Liver (tissue), 9 donors: Measurements from ENCODE around the gene SLC7A10. TPM values are rescaled to one million over a fixed set of nuclear protein-coding genes. Genes with fewer than 3 reads are reported as not detected.

Experiments used
- DNase-seq: peaks from one replicate; pipeline ENCODE4 v3.0.0-alpha.2; 2017; ENCODE audit warnings: low spot score
- H3K27ac ChIP-seq, 2 donors: one replicate each; pipeline ENCODE4 v1.7.0; 2013; ENCODE audit warnings: inconsistent platforms in 2 of 2, low read length in 2 of 2, control low read depth in 1 of 2, low read depth in 1 of 2, mild to moderate bottlenecking in 1 of 2
- H3K27me3 ChIP-seq, 4 donors: one replicate each; pipeline versions ENCODE4 v1.6.1 to v1.7.0; 2013; ENCODE audit warnings: low read length in 3 of 4, inconsistent platforms in 1 of 4, mild to moderate bottlenecking in 1 of 4, moderate library complexity in 1 of 4; ENCODE audit not compliant: control insufficient read depth in 4 of 4, insufficient read depth in 4 of 4
- H3K36me3 ChIP-seq, 4 donors: one replicate each; pipeline versions ENCODE4 v1.6.1 to v1.7.0; 2013; ENCODE audit warnings: low read length in 3 of 4, mild to moderate bottlenecking in 3 of 4, low read depth in 1 of 4, moderate library complexity in 1 of 4; ENCODE audit not compliant: control insufficient read depth in 4 of 4, insufficient read depth in 3 of 4
- H3K4me1 ChIP-seq, 4 donors: one replicate each; pipeline versions ENCODE4 v1.6.1 to v1.7.0; 2013; ENCODE audit warnings: low read length in 3 of 4, mild to moderate bottlenecking in 3 of 4, moderate library complexity in 1 of 4; ENCODE audit not compliant: control insufficient read depth in 4 of 4, insufficient read depth in 4 of 4
- H3K4me3 ChIP-seq, 3 donors: one replicate each; pipeline versions ENCODE4 v1.6.1 to v1.7.0; 2013; ENCODE audit warnings: low read length in 3 of 3, control low read depth in 1 of 3, low read depth in 1 of 3, mild to moderate bottlenecking in 1 of 3
- H3K9ac ChIP-seq, 2 donors: one replicate each; pipeline ENCODE4 v1.7.0; 2013; ENCODE audit warnings: low read length in 2 of 2, mild to moderate bottlenecking in 2 of 2, moderate library complexity in 2 of 2, control low read depth in 1 of 2, low read depth in 1 of 2
- H3K9me3 ChIP-seq, 4 donors: one replicate each; pipeline versions ENCODE4 v1.6.1 to v1.7.0; 2013; ENCODE audit warnings: low read length in 3 of 4; ENCODE audit not compliant: control insufficient read depth in 4 of 4
- ATF3 ChIP-seq: IDR thresholded peaks from 2 replicates; pipeline ENCODE4 v1.6.1; 2016; ENCODE audit warnings: antibody characterized with exemption
- CTCF ChIP-seq: fragments of 150-350 bp; IDR thresholded peaks from 2 replicates; pipeline ENCODE4 v1.5.1; 2017; ENCODE audit warnings: improper control_type of control experiment, low read depth, low read length; ENCODE audit not compliant: missing input control
- FOXA1 ChIP-seq: IDR thresholded peaks from 2 replicates; pipeline ENCODE4 v1.6.1; 2016; ENCODE audit warnings: antibody characterized with exemption
- FOXA2 ChIP-seq: IDR thresholded peaks from 2 replicates; pipeline ENCODE4 v1.6.1; 2016; ENCODE audit warnings: antibody characterized with exemption
- GABPA ChIP-seq, 2 donors: IDR thresholded peaks in 1 of 2; conservative IDR thresholded peaks in 1 of 2; 2 replicates each; pipeline ENCODE4 v1.6.1; 2016; ENCODE audit warnings: antibody characterized with exemption in 2 of 2, mild to moderate bottlenecking in 1 of 2, moderate library complexity in 1 of 2
- HNF4G ChIP-seq: IDR thresholded peaks from 2 replicates; pipeline ENCODE4 v1.6.1; 2016; ENCODE audit warnings: antibody characterized with exemption
- JUND ChIP-seq, 2 donors: IDR thresholded peaks; 2 replicates each; pipeline ENCODE4 v1.6.1; 2016; ENCODE audit warnings: antibody characterized with exemption in 2 of 2
- RAD21 ChIP-seq, 2 donors: IDR thresholded peaks; 2 replicates each; pipeline ENCODE4 v1.6.1; 2016; ENCODE audit warnings: antibody characterized with exemption in 2 of 2, mild to moderate bottlenecking in 2 of 2
- RXRA ChIP-seq, 2 donors: IDR thresholded peaks; 2 replicates each; pipeline ENCODE4 v1.6.1; 2017 to 2018; ENCODE audit warnings: antibody characterized with exemption in 2 of 2, mild to moderate bottlenecking in 1 of 2
- SP1 ChIP-seq: IDR thresholded peaks from 2 replicates; pipeline ENCODE4 v1.6.1; 2018; ENCODE audit warnings: antibody characterized with exemption, mild to moderate bottlenecking
- TAF1 ChIP-seq: conservative IDR thresholded peaks from 2 replicates; pipeline ENCODE4 v1.6.1; 2016; ENCODE audit warnings: antibody characterized with exemption, mild to moderate bottlenecking
- YY1 ChIP-seq: IDR thresholded peaks from 2 replicates; pipeline ENCODE4 v1.6.1; 2016; ENCODE audit warnings: antibody characterized with exemption, mild to moderate bottlenecking
- WGBS: extraction: QIAGEN DNeasy Blood & Tissue Kit; methylation state at CpG from one replicate; pipeline ENCODE4 v1.1.7; 2013; 5-methylcytosine and 5-hydroxymethylcytosine counted together
- polyA plus RNA-seq, 2 donors: library from polyadenylated mRNA; stranded (reverse) in 1 of 2; unstranded in 1 of 2; fragments of 200-250 nt in 1 of 2; fragments of >200 nt in 1 of 2; fragmentation: Nextera tagmentation in 1 of 2; extraction: Ambion mirVana in 1 of 2; gene quantifications; one replicate each; pipeline versions ENCODE4 v1.2.1 to v1.2.3, GENCODE V29; 2013 to 2015
- total RNA-seq, 2 donors: library from RNA; depleted of rRNA; stranded (reverse); fragments of >200 nt; gene quantifications; one replicate each; pipeline ENCODE4 v1.2.3, GENCODE V29; 2014
- TF ChIP-seq, protein P1 (sequence below): IDR thresholded peaks from 2 replicates; pipeline ENCODE4 v1.6.1; 2016; ENCODE audit warnings: antibody characterized with exemption, mild to moderate bottlenecking
- donor health status: healthy.
- donor health status: healthy.
- donor health status: healthy.
- donor health status: healthy.
- donor health status: healthy.

SLC7A10 gene
- total and polyA plus RNA-seq, 4 donors, result not detected

- 94% methylated on average over 8 of the region's 8 CpGs for WGBS
- no peak for DNase-seq
- TF ChIP-seq CTCF (no peak), GABPA (IDR thresholded peaks at IDR 0.05 in 1 of 2, conservative IDR thresholded peaks at IDR 0.05 in 1 of 2) (no peak), SP1 (no peak), FOXA1 (no peak), TAF1 (no peak)
- Histone ChIP-seq H3K9me3 (no peaks in the 10 kb centered on the region), H3K27ac (no peak overlapping the region), H3K4me3 (no peak overlapping the region), H3K27me3 (no peaks in the 10 kb centered on the region), H3K9ac (no peak overlapping the region), H3K4me1 (peaks cover 8 to 16% (median 12%) of the 10 kb centered on the region in 4 donors), H3K36me3 (no peaks in the 10 kb centered on the region)
These were observed 65.8 kb downstream of the SLC7A10 start for GRCh38 chr19:33159893-33160292.

- 94% methylated on average over 4 of the region's 4 CpGs for WGBS
These were observed 66.5 kb downstream of the SLC7A10 start for GRCh38 chr19:33159149-33159548.

More at GRCh38 chr19:33159149-33159548, 66.5 kb downstream of the SLC7A10 start:
- H3K4me1 ChIP-seq, result peaks cover 8 to 16% (median 12%) of the 10 kb centered on the region in 4 donors
- peak overlapping the region in 1 of 2 donors; percentile 91 for H3K27ac ChIP-seq
- no peak for DNase-seq
- no peaks in the 10 kb centered on the region for H3K36me3 ChIP-seq
- TF ChIP-seq ATF3 (no peak), RAD21 (IDR thresholded peaks at IDR 0.05) (no peak), CTCF (no peak), YY1 (no peak), FOXA2 (no peak), JUND (IDR thresholded peaks at IDR 0.05) (no peak), RXRA (IDR thresholded peaks at IDR 0.05) (no peak), FOXA1 (no peak), HNF4G (no peak)
- TF ChIP-seq, protein P1, sequence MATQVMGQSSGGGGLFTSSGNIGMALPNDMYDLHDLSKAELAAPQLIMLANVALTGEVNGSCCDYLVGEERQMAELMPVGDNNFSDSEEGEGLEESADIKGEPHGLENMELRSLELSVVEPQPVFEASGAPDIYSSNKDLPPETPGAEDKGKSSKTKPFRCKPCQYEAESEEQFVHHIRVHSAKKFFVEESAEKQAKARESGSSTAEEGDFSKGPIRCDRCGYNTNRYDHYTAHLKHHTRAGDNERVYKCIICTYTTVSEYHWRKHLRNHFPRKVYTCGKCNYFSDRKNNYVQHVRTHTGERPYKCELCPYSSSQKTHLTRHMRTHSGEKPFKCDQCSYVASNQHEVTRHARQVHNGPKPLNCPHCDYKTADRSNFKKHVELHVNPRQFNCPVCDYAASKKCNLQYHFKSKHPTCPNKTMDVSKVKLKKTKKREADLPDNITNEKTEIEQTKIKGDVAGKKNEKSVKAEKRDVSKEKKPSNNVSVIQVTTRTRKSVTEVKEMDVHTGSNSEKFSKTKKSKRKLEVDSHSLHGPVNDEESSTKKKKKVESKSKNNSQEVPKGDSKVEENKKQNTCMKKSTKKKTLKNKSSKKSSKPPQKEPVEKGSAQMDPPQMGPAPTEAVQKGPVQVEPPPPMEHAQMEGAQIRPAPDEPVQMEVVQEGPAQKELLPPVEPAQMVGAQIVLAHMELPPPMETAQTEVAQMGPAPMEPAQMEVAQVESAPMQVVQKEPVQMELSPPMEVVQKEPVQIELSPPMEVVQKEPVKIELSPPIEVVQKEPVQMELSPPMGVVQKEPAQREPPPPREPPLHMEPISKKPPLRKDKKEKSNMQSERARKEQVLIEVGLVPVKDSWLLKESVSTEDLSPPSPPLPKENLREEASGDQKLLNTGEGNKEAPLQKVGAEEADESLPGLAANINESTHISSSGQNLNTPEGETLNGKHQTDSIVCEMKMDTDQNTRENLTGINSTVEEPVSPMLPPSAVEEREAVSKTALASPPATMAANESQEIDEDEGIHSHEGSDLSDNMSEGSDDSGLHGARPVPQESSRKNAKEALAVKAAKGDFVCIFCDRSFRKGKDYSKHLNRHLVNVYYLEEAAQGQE, result no peak
- no peaks in the 10 kb centered on the region for H3K27me3 ChIP-seq
- H3K4me3 ChIP-seq, result no peak overlapping the region
- no peaks in the 10 kb centered on the region for H3K9me3 ChIP-seq
- H3K9ac ChIP-seq, result no peak overlapping the region

Other genes starting within 250 kb of the SLC7A10 start
- gene RHPN2, start 161.0 kb downstream of the SLC7A10 start, total RNA-seq, result 10 to 100 TPM in 1 of 2 donors, 1 to 10 TPM in 1; 7.6 to 31.5 TPM
- 10 to 100 TPM in 1 of 2 donors, 1 to 10 TPM in 1; 9.2 to 10.5 TPM for gene RHPN2, start 161.0 kb downstream of the SLC7A10 start, polyA plus RNA-seq
- gene GPATCH1, start 144.7 kb downstream of the SLC7A10 start, total RNA-seq, result 1 to 10 TPM; 4.1 to 5.2 TPM
- 1 to 10 TPM; 2.5 to 3.1 TPM for gene GPATCH1, start 144.7 kb downstream of the SLC7A10 start, polyA plus RNA-seq
- under 1 TPM in 1 of 2 donors, not detected in 1; 0.08 TPM for gene WDR88, start 93.7 kb downstream of the SLC7A10 start, total RNA-seq
- gene WDR88, start 93.7 kb downstream of the SLC7A10 start, polyA plus RNA-seq, result under 1 TPM in 1 of 2 donors, not detected in 1; 0.08 TPM
- 10 to 100 TPM; 12.0 to 18.7 TPM for gene LRP3, start 31.5 kb downstream of the SLC7A10 start, total RNA-seq
- gene LRP3, start 31.5 kb downstream of the SLC7A10 start, polyA plus RNA-seq, result 10 to 100 TPM in 1 of 2 donors, 1 to 10 TPM in 1; 2.5 to 42.3 TPM
- gene CEBPA, start 76.7 kb upstream of the SLC7A10 start, total RNA-seq, result 10 to 100 TPM; 70.0 to 95.5 TPM
- 100 to 1,000 TPM in 1 of 2 donors, 10 to 100 TPM in 1; 32.9 to 112 TPM for gene CEBPA, start 76.7 kb upstream of the SLC7A10 start, polyA plus RNA-seq
- gene CEBPG, start 147.9 kb upstream of the SLC7A10 start, total RNA-seq, result 10 to 100 TPM; 18.0 to 36.1 TPM
- gene CEBPG, start 147.9 kb upstream of the SLC7A10 start, polyA plus RNA-seq, result 10 to 100 TPM; 16.9 to 30.3 TPM